Fibroblast of lung (primary cell): ENCODE results near the gene MT1HL1.

Source experiments
- EZH2 ChIP-seq: IDR thresholded peaks from 2 replicates; pipeline ENCODE4 v1.5.1; 2012; ENCODE audit warnings: low read length, control low read depth, mild to moderate bottlenecking; ENCODE audit errors: missing control alignments
- TF ChIP-seq, protein P1 (sequence below), 2 donors: IDR thresholded peaks in 1 of 2; conservative IDR thresholded peaks in 1 of 2; 1 replicate in 1 of 2; 2 replicates in 1 of 2; pipeline ENCODE4 v1.5.1; 2011 to 2012; ENCODE audit warnings: low read length in 2 of 2, control low read depth in 1 of 2, inconsistent platforms in 1 of 2, low read depth in 1 of 2, mild to moderate bottlenecking in 1 of 2

DNA sequence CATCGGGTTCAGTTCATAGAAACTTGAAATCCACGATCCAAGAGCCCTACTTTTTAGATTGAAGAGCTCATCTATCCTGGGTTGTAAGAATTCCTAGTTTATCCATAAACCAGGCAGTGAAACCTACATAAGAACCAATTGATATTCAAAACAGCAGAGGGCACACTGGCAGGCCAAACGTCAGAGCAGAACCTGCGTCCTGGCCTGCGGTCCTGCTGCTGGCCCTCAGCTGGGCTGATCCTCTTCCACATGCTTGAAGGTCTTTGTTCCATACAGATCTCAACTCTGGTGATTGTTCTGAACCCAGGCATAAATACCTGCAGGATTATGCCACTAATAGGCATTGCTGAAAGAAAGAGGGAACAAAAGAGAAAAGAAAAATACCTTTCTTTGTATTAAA lies 47.0 kb downstream of the MT1HL1 start:
- TF ChIP-seq, protein P1, sequence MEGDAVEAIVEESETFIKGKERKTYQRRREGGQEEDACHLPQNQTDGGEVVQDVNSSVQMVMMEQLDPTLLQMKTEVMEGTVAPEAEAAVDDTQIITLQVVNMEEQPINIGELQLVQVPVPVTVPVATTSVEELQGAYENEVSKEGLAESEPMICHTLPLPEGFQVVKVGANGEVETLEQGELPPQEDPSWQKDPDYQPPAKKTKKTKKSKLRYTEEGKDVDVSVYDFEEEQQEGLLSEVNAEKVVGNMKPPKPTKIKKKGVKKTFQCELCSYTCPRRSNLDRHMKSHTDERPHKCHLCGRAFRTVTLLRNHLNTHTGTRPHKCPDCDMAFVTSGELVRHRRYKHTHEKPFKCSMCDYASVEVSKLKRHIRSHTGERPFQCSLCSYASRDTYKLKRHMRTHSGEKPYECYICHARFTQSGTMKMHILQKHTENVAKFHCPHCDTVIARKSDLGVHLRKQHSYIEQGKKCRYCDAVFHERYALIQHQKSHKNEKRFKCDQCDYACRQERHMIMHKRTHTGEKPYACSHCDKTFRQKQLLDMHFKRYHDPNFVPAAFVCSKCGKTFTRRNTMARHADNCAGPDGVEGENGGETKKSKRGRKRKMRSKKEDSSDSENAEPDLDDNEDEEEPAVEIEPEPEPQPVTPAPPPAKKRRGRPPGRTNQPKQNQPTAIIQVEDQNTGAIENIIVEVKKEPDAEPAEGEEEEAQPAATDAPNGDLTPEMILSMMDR (conservative IDR thresholded peaks at IDR 0.05 in 1 of 2, IDR thresholded peaks at IDR 0.05 in 1 of 2; ENCODE audit: low read depth in 1 of 2, low read length in 2 of 2) = no peak
- TF ChIP-seq EZH2 = no peak
